Right renal pelvis (tissue), 4 donors: ENCODE measurements around the gene ARNT2. TPM values are rescaled to one million over a fixed set of nuclear protein-coding genes. Genes with fewer than 3 reads are reported as not detected.
"Not testable (repeated sequence)": the region's sequence is repeated elsewhere in the genome, so short reads cannot be mapped to it uniquely, and the experiment has no call there.

Experiments used
- DNase-seq, 4 donors: peaks; one replicate each; pipeline ENCODE4 v3.0.0-alpha.2; 2013; ENCODE audit warnings: low read depth in 4 of 4, low spot score in 3 of 4, missing footprints in 1 of 4
- polyA plus RNA-seq, 4 donors: library from polyadenylated mRNA; unstranded; fragments of 120-200 nt; gene quantifications; one replicate each; pipeline ENCODE4 v1.2.1, GENCODE V29; 2013; ENCODE audit not compliant: insufficient read length in 4 of 4

Gene ARNT2
- polyA plus RNA-seq, 4 donors: 61.2 to 67.9 (median 62.2) TPM

DNA sequence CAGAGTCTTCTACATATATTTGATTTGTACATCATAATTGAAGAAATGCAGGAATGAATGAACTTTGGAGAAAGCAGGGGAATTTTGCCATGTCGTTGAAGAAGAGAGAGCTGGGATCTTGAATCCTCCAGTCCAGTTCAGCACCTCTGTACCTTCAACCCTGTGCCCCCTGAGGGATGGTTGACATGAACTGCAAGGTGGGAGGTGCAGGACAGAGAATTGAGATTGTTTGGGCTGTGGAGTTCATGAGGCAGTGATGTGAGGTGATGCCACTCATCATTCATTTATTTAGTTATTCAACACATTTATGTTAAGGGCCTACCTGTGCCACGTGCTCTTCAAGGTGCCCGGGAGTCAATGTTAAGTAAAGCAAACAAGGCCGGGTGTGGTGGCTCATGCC is 104.6 kb downstream of the ARNT2 start:
- no peak for DNase-seq

DNA sequence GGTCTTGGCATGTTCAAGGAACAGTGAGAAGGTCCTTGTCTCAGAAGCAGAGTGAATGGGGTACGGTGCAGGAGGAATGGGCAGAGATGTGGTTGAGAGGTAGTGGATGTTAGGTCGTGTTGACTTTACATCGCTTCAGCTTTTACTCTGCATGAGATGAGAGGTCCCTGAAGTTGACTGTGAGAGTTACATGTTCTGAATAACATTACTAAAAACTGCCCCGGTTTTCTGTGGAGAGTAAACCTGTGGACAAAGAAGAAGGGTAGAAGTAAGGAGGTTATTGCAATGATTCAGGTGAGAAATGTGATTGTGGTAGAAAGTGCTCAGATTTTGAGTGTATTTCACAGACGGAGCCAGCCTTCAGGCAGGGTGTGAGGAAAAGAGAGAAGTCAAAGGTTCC is 105.6 kb downstream of the ARNT2 start:
- no peak for DNase-seq

DNA sequence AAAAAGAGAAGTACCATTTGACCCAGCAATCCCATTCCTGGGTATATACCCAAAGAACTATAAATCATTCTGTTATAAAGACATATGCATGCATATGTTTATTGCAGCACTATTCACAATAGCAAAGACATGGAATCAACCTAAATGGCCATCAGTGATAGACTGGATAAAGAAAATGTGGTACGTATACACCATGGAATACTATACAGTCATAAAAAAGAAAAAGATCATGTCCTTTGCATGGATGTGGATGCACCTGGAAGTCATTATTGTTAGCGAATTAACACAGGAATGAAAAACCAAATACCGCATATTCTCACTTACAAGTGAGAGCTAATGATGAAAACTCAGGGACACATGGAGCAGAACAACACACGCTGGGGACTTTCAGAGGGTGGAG is 106.8 kb downstream of the ARNT2 start:
- not testable (repeated sequence) for DNase-seq

DNA sequence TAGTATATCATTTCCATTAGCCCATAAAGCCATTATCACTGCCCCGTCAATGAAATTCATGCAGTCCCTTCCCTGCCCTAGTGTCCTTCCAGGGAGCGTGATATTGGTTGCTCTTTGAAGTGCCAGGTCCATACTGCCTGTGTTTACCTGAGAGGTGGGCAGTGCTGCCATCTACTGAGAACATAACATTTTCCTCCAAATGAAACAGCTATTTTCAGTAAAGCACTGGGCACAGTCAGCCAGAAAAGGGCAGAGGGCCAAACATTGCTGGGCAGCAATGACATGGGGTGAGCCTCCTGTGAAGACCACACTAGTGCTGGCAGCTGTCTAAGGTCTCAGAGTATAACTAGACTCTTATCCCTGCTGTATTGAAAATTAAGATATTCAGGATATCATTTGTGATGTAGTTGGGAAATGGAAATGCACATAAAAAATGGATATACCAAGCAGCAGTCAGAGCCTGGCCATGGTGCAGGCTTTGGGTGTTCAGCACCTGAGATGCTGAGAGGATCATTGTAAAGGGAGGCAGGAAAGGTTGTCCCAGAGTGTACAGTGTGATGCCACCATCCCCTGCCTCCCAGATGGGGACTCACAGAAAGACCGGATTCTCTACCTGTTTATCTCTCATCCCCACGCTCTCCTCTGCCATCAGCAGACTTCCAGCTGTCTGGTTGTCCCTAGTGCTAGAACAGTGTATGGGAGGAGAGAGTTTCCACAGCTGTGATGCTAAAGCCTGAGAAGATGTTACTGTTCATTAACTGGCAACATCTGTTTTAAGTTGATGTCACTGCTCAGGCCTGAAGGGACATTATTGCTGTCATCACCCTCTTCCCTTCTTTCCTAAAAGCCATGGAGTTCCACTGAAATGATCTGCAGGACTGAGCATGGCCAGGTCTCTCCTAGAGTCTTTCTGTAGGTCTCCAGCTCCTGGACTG is 108.8 kb downstream of the ARNT2 start:
- no peak for DNase-seq

DNA sequence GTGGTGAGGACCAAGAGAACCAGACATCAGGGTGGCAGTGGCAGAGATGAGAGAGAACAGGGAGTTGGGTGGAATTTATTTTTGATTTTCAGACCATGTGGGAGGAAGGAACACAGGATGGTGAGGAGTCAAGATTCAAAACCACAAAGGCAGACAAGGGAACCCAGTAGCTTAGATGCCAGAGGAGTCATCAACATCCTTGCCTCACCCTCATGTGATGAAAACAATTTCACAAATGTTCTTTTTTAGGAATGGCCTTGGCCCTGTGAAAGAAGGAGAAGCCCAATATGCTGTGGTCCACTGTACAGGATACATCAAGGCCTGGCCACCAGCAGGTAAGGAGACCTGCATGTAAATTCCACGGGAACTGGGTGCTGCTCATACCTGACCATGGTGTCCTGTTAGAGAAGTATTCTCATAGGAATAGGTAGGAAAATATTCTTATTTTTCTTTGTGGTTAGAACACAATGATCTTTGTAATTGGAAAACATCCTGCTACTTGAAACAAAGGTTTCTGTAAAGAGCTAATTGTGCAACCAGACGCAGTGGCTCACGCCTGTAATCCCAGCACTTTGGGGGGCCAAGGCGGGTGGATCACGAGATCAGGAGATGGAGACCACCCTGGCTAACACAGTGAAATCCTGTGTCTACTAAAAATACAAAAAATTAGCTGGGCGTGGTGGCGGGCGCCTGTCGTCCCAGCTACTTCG is 110.0 kb downstream of the ARNT2 start:
- no peak for DNase-seq

DNA sequence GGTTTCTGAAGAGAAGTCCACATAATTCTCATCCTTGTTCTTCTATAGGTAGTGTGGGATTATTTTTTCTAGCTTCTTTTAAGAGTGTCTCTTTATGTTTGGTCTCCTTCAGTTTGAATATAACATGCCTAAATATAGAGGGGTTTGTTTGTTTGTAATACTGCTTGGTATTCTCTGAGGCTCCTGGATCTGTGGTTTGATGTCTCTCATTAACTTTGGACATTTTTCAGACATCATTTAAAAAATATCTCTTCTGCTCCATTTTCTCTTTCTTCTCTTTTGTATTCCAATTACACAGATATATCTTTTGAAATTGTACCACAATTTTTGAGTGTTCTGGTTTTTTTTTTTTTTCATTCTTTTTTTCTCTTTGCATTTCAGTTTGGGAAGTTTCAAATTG is 113.1 kb downstream of the ARNT2 start:
- no peak for DNase-seq

DNA sequence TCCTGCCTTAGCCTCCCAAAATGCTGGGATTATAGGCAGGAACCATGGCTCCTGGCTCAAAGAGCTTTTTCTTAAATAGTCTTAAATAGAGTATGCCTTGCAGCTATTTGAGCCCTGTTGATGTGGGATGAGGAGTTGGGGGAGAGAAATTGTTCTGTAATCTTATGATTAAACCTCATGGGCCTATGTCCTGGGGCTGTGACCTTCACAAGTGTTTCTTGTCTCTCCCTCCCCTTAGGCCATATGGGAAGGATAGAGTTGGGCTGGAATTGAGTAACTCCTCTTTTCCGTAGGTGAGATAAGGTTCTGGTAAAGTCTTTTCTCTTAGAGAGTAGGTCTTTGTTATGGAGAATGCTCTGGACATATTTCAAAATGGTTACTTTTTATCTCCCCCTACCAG is 114.3 kb downstream of the ARNT2 start:
- no peak for DNase-seq

DNA sequence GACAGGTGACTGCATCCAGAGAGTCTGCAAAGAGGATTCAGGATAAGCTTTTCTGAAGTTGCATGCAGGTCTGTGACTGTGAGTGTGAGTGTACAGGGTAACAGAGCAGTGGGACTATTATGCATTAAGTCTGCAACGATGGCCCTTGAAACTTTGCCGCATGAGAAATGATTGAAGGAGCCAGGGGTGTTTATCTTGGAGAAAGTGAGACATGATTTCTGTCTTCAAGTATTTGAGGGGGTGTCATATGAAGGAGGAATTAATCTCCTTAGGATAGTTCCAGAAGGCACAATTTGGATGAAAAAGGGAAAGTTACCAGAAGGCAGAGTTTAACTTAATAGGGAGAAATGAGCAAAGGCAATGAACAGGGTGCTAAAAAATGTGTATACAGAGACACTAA is 119.6 kb downstream of the ARNT2 start:
- DNase-seq: no peak

DNA sequence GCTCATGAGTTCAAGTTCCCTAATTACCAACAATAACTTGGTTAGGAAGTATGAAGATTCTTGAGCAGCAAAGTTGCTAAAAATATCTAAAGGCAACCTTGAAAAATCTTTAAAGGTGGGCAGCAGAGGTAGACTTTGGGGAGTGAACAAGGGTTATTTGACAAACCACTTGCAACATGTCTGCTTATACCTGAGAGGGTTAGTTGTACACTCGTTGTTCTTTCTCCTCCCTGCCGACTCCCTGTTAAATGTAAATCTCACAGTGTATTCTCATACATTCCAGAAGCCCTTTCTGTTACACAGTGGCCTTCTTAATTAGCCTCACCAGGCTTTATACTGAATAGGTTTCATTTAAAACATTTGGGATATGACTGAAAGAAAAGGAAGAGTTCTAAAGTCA is 121.7 kb downstream of the ARNT2 start:
- DNase-seq: no peak

DNA sequence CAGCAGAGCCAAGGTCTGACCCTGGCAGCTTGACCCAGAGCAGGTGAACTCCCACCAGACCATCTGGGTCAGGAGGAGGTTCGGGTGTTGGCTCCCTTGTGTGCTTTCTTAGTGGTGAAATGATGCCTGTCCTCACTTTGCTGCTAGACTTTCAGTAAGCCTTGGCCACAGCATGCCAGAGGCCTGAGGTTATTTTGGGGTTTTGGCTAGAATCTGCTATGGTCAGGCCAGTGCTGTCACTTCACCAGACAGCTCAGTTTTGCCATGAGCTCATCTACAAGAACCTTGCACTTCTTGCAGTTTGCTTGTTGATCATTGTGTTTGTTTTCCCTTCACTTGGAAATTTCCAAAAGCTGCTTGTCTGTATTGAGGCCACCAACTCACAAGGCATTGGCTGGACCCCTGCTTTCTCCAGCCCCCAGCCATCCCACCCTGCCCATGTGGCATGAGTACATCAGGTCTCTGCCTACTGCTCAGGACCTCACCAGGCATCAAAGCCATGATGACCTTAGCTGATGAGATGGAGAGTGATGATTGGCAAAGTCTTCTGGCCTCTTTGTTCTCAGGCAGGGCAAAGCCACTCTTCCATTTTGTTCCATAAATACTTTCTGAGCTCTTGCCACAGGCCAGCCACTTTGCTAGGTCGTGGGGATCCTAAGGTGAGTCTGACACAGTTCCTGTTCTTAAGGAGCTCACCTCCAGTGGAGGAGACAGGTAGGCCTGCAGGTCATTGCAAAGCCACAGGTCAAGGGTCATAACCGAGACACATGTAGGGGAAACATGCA is 122.6 kb downstream of the ARNT2 start:
- no peak for DNase-seq

DNA sequence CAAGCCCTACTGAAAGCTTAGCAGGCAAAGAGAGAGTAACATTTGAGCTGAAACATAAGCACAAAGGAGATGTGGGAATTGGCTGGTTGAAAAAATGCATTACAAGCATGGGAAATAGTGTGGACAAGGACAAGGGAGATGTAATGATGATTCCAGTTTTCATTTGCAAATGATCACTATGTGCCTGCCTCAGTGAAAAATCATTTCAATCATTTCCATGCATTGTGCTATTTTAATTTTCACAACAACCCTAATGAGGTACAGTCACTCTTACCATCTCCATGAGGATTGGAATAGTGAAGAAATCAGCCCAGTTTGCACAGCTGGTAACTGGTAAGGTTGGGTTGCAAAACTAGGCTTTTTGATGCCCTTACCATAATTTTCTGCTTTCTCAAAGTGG is 123.2 kb downstream of the ARNT2 start:
- no peak for DNase-seq

DNA sequence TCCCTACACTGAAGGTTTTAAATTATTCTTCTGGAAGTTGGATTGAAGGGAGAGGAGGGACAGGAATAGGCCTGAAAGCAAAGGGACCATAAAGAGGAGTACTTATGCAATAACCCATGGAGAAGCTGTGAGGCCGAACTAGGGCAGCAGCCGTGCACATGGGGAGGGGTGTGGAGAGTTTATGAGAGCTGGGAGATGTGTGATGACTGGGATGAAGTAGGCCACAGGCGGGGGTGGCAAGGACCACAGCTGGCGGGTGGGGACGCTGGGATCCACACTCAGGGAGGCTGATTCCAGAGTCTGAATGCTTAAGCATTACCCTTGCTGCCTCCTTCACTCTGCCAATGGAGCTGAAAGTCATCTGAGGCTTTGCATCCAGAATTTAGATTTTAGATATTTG is 123.8 kb downstream of the ARNT2 start:
- DNase-seq: no peak

DNA sequence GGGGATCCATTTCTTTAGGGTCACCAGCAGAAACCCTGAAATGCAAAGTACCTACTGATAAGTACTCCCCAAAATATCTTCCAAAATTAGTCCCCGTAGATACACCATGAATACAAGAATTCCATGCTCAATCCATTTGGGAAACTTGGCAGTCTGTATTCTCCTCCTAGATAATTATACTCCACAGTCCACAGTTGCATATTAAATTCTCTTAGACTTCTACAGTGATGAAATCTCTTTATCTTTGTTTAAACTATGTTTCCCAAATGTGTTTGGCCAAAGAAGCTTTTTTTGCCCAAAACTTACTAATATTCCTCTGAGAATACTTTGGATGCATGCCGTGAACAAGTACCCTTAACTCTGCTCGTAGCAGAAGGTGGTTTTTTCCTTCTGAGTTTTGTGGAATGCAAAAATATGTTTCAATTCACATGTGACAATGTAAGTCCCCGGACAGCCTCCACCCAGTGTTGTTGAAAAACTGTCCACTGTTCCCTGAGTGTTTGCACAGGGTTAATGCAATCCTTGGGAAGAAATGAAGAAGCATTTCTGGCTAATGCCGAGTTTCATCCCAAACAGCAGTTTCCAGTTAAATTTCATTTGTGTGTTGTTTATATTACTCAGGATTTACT is 126.7 kb downstream of the ARNT2 start:
- no peak for DNase-seq

DNA sequence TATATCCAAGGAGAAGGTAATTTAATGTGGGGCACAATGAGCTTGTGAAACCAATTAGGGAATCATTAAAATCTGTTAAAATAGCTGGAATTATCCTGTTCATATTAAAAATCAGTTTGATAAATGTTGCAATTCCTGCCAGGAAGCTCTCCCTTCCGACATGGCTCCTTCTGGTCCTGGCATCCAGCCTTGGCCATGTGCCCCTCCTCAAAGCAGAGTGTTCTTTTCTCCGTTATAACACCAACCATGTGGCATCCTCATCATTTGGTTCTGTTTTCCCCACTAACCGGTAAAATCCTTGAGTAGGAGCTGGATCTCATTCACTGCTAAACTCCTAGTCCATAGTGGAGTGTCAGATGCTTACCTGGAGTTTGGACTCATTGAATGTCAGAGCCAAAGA is 127.2 kb downstream of the ARNT2 start:
- no peak for DNase-seq

DNA sequence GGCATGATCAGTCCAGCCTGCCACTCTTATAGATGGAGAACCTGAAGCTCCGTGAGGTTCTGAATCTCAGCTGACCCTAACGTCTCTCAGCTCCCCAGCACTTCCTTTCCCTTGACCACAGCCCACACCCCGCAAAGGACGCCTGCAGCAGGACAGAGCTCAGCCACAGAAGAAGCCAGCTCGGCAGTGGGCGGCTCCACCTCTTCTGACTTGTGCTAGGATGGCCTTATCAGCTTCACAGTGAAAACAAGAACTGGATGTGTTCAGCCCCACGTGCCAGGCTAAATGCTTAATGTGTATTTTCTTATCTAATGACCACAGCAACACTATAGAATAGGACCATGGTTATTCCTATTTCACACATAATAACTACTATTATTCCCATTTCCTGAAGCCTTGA is 127.6 kb downstream of the ARNT2 start:
- no peak for DNase-seq

DNA sequence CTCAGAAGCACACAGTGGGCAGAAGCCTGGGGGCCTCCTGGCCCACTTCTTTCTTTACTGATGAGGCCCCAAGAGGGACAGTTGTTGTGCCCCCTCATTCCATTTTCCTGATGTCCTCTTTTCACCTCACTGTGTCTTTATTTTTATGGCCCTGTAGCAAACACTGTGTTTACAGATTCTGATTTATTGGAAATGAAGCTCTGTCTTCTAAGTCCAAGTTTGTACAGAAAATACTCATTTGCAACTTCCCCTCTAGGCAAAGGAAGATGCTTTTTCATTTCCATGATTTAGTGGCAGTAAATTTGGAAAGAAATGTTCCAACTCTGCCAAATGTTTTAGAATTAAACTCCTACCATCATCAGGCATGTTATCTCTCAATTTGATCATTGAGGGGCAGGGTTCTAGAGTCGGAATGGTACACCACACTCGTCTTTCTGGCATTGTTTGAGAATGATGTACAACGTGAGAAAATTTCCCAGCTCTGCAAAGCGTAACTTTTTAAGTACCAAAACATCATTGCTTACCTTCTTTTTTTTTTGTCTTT is 129.7 kb downstream of the ARNT2 start:
- DNase-seq: no peak

DNA sequence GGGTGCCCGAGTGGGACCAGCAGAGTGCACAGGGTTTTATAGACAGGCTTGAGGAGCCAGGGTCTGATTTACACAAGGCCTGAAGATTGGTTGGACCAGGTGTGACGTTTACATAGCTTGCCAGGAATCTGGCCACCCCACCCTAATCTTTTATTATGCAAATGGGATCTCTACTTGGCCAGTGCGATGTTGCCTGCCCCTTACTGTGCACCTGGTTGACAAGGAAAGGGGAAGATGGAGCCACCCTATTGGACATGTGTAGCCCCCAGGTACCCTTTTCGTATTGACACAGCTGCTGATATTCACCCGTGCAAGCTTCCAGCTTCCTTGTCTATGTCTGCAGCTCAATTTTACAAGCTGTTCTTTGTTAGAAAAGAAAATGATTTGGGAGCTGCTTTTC is 132.0 kb downstream of the ARNT2 start:
- no peak for DNase-seq

DNA sequence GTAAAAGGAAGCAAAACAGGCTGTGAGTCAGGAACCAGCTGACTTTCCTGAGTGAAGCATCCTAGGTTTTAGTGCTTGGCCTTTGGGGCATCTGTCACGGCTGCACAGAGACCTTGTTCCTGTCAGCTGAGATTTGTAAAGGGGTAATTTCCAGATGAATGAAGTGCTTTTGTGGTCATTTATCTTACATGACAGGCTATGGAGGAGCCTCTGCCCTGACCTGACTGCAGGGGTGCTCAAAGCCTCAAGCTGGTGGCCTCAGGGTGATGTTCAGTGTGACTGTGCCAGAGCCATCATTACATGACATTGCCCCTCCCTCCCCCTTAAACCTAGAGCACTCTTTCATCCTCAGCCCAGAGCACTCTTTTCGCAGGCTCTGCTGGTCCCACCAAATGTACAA is 132.5 kb downstream of the ARNT2 start:
- no peak for DNase-seq

DNA sequence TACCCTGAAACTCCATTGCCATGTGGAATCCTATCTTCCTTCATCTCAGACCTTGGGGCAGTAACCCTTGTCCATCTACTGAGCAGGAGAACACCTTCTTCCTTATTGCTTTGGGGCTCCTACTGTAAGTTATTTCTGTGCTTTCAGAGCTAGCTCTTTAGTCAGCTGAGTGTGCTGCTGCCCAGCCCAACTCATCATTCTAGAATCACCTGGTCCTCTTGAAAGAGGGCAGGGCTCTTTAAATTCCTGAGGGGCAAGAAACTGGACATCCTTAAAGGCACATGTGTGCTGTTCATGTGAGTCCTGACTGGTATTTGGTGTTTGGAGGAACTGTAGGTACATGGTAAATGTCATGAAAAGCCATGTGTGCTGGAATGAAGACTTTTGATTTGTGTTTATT is 140.9 kb downstream of the ARNT2 start:
- DNase-seq: no peak

DNA sequence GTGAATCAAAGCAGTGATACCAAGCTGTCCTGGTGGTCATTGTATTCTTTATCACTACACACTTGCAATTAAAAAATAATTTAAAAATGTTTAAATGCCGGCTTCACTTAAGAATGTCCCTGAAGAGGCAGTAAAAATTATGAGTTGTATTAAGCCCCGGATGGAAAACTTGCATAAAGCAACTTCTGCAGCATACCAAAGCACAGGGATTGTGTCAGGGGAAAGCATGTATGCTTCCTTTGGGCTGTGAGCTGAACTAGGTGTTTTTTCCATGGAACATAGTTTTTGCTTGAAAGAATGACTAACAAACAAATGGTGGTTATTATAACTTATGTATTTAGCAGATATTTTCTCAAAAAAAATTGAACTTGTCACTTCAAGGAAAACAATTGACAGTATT is 143.1 kb downstream of the ARNT2 start:
- DNase-seq: no peak

DNA sequence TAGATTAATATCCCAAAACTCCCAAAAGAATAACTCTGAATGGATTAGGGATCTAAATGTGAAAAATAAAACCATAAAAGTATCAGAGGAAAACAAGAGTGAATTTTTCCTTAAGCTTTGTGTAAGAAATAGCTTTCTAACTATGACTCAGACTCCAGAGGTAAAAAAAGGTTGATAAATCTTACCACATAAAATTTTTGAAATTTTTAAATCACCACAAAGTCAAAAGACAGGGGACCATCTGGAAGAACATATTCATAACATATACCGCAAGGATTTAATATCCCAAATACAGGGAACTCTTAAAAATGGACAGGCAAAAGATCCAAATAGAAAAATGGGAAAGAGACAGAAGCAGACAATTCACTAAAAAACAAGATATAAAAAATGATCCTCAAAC is 145.0 kb downstream of the ARNT2 start:
- no peak for DNase-seq
